ENCODE data around the gene CHPF.

The CHPF gene

GRCh38 chr2:219531639-219532377 lies 11.8 kb downstream of the CHPF start:
- DNase-seq (ENCODE audit: low read depth, low spot score), result no peak

- DNase-seq (ENCODE audit: low read depth, low spot score), result peak; percentile 65
Observed at GRCh38 chr2:219530048-219530963, 13.3 kb downstream of the CHPF start.

DNA sequence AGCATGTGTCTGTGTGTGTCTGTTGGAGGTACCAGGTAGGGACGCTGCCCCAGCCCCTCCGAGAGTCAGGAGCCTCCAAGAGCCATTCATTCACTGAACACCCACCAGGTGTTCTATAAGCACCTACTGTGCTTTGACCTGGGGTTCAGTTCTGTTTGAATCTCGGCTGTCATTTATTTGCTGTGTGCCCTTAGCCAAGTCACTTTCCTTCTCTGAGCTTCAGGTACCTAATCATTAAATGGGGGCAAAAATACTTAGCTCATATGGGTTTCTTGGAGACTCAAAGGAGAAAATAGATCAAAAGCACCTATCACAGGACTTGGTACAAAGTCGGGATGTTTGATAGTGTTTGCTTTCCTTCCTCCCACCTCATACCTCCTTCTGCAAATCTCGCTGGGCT lies 16.1 kb downstream of the CHPF start:
- no peak for DNase-seq (ENCODE audit: low read depth, low spot score)

GRCh38 chr2:219527076-219527394 lies 16.6 kb downstream of the CHPF start:
- DNase-seq (ENCODE audit: low read depth, low spot score), result no peak

GRCh38 chr2:219526320-219527075 lies 17.1 kb downstream of the CHPF start:
- DNase-seq (ENCODE audit: low read depth, low spot score), result no peak

DNA sequence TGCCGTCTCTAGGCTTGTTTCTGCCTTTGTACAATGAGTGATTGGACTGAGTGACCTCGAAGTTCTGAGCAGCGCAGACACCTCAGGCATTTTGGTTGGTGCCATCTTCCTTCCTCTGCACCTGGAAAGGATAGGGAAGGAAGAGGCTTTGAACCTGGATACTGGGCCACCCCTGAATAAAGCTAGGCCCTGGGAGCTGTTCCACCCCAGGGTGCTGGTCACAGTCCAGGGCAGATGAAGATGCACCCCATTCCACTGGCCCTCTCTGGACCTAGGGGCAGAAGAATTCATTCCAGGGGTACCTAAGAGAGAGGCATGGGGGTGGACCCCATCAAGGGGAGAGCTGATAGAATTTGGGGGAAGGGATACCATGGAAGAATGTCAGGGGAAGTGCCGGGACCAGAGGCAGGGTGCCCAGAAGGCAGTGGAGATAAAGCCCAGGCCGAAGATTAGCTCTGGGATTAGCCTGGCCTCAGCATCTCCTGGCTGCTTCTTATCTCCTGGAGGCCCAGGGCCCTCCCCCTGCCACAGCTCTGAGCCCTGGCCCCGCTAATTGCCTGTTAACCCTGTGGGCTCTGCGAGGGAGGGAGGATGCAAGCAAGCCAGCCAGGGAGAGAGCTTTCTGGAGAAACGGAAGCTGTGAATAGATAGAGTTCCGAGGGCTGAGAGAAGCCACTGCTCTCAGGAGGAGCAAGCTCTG lies 17.9 kb downstream of the CHPF start:
- DNase-seq (ENCODE audit: low read depth, low spot score), result no peak

- DNase-seq (ENCODE audit: low read depth, low spot score), result no peak
Observed at GRCh38 chr2:219524817-219525216, 18.8 kb downstream of the CHPF start.

DNA sequence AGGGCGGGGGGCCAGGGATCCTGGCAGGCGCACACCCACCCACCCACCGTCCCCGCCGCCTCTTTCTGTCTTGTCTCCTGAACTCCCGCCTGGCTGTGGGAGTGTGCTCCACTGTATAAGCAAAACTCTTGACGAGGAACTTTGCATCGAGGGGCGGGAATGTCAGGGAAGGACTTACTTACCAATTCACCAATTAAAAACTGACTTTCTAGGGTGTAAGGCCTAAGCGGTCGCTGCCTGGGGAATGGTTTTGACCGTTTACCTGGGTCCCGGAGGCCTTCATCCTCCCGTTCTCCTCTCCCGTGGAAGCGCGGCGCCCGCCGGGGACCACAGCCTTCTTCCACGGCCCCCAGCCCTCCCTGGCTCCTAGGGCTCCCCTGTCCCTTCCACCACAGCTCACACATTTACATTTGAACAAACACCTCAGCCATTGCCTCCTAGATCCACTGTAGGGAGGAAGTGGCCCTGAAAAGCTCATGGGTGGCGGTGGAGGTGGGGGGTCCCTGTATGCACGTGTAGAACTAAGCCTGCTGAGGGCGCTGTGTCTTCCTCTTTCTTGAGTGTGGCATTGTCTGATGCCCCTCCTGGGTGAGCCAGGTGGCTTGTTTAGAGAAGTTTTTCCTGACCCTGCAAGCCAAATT lies 20.5 kb downstream of the CHPF start:
- no peak for DNase-seq (ENCODE audit: low read depth, low spot score)

GRCh38 chr2:219522111-219523030 lies 21.2 kb downstream of the CHPF start:
- DNase-seq (ENCODE audit: low read depth, low spot score), result no peak

- no peak for DNase-seq (ENCODE audit: low read depth, low spot score)
Observed at GRCh38 chr2:219521066-219521880, 22.3 kb downstream of the CHPF start.

DNA sequence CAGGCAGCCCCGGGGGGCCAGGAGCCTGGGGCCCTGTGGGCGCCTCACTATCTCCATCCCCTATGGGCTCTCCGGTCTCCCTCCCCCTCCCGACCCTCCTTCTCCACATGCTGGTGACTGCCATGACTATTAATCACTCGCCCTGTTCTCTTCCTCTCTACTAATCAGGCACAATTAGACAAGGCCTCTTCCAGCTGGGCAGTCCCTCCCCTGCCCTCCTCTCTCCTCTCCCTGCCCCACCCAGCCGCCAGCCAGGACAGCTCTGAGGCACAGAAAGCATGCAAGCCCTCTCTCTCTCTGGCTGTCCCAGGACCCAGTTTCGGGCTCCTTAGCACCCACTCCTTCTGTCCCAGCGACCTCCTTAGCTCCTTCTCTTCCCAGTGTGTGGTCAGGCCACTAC lies 23.5 kb downstream of the CHPF start:
- no peak for DNase-seq (ENCODE audit: low read depth, low spot score)

- no peak for DNase-seq (ENCODE audit: low read depth, low spot score)
Observed at GRCh38 chr2:219519526-219519916, 24.1 kb downstream of the CHPF start.

GRCh38 chr2:219517954-219518778 lies 25.4 kb downstream of the CHPF start:
- DNase-seq (ENCODE audit: low read depth, low spot score), result no peak

GRCh38 chr2:219516888-219517287 lies 26.7 kb downstream of the CHPF start:
- DNase-seq (ENCODE audit: low read depth, low spot score), result no peak

DNA sequence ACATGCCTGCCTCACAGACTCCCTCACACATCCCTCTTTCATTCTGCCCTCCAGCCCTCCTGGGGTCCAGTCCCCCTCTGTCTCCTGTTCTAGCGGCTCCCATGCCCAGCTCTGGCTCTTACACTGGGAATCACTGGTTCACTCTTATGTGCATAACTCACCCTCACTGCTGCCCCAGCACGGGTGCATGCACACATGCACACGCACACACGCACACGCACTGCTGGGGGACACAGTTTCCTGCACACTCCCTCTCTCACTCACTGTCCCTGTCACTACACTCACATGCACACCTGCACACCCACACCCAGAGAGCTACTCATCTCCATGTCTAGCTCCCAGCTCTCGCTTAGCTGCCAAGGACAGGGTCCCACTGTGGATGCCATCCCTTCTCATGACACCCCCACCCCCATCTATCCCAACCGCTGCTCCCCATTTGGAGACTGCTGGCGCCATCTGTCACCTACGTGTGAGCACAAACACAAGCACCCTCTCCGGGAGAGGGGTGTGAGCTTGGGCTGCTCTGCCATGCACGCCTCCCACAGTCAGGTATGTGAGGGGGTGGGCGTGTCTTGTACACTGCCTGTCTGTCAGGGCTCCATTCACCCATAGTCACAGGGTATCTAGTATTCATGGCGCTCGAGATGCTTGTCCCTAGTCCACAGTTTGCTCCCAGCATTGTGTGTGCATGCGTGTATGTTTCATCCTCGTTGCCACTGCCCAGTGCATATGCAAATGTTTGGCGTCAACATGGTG lies 27.6 kb downstream of the CHPF start:
- DNase-seq (ENCODE audit: low read depth, low spot score), result no peak

- DNase-seq (ENCODE audit: low read depth, low spot score), result no peak
Observed at GRCh38 chr2:219514836-219515235, 28.8 kb downstream of the CHPF start.

DNA sequence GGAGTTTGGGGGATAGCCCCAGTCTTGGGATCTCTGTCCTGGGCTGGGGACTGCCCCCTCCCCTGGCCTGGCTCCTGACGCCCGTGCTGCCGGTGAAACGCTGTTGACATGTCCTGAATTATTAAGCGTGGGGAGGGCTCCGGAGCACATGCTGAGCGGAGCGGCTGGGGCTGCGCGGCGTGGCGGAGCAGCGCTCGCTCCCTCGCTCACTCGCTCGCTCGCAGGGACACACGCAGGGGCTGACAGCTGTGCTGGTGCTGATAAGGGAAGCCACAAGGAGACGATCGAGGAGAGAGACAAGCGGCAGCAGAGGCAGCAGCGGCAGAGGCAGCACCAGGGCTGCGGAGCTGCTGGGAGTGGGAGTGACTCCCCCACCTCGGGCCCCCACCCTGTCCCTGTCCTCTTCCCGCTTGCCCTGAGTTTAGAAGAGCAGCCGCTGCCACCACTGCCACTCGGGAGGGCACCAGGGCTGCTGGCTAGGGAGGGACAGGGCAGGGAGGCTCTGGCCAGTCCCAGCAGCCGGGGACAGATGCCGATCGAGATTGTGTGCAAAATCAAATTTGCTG lies 29.3 kb downstream of the CHPF start, which contains the start of gene ASIC4:
Gene ASIC4 (plus strand): TSS at position 287 of the 566 bp plus-strand sequence. CDS start 243 bp downstream, at position 530.
- DNase-seq (ENCODE audit: low read depth, low spot score), result no peak

All from smooth muscle cell of the brain vasculature (primary cell).